IMR-90 (cell line): ENCODE results near the gene SLC5A11.

Experiments used
- BHLHE40 ChIP-seq: fragments of 150-350 bp; IDR thresholded peaks from 2 replicates; pipeline ENCODE4 v1.6.1; 2016; ENCODE audit warnings: mild to moderate bottlenecking, low read depth, low read length
- CEBPB ChIP-seq: IDR thresholded peaks from 2 replicates; pipeline ENCODE4 v1.6.1; 2012; ENCODE audit warnings: low read depth, low read length, improper control_type of control experiment
- CTCF ChIP-seq: conservative IDR thresholded peaks from 2 replicates; pipeline ENCODE4 v1.5.1; 2012; ENCODE audit warnings: mild to moderate bottlenecking, low read depth, low read length, improper control_type of control experiment
- ELK1 ChIP-seq: fragments of 150-350 bp; IDR thresholded peaks from 2 replicates; pipeline ENCODE4 v1.6.1; 2016; ENCODE audit warnings: low read depth, mild to moderate bottlenecking, low read length, moderate library complexity, borderline replicate concordance
- FOS ChIP-seq: fragments of 150-350 bp; IDR thresholded peaks from 2 replicates; pipeline ENCODE4 v1.6.1; 2016; ENCODE audit warnings: low read depth, low read length
- MAFK ChIP-seq: IDR thresholded peaks from 2 replicates; pipeline ENCODE4 v1.6.1; 2012; ENCODE audit warnings: low read depth, low read length, improper control_type of control experiment
- POLR2A ChIP-seq: IDR thresholded peaks from 2 replicates; pipeline ENCODE4 v1.6.1; 2012; ENCODE audit warnings: mild to moderate bottlenecking, low read depth, low read length
- RAD21 ChIP-seq: IDR thresholded peaks from 2 replicates; pipeline ENCODE4 v1.6.1; 2012; ENCODE audit warnings: low read length, improper control_type of control experiment
- RCOR1 ChIP-seq: IDR thresholded peaks from 2 replicates; pipeline ENCODE4 v1.6.1; 2012; ENCODE audit warnings: mild to moderate bottlenecking, low read length, improper control_type of control experiment; ENCODE audit not compliant: insufficient replicate concordance
- RFX5 ChIP-seq: IDR thresholded peaks from 2 replicates; pipeline ENCODE4 v1.8.0; 2012; ENCODE audit warnings: low read depth, mild to moderate bottlenecking, low read length, moderate library complexity
- SMC3 ChIP-seq: fragments of 150-350 bp; IDR thresholded peaks from 2 replicates; pipeline ENCODE4 v1.6.1; 2016; ENCODE audit warnings: low read depth, mild to moderate bottlenecking, antibody characterized with exemption, low read length, moderate library complexity
- USF2 ChIP-seq: fragments of 150-350 bp; IDR thresholded peaks from 2 replicates; pipeline ENCODE4 v1.6.1; 2017; ENCODE audit warnings: mild to moderate bottlenecking, antibody characterized with exemption, low read length, low read depth

- TF ChIP-seq RFX5 = no peak
- TF ChIP-seq MAFK = no peak
- TF ChIP-seq CTCF = no peak
- no peak for TF ChIP-seq CEBPB
- no peak for TF ChIP-seq USF2
- no peak for TF ChIP-seq RAD21
- TF ChIP-seq BHLHE40 = no peak
- no peak for TF ChIP-seq RCOR1
- TF ChIP-seq POLR2A = no peak
- TF ChIP-seq SMC3 = no peak
- no peak for TF ChIP-seq ELK1
- TF ChIP-seq FOS = no peak
Measured at GRCh38 chr16:24900230-24900629, 54.5 kb downstream of the SLC5A11 start.
